Measurements from ENCODE around the gene WLS. TPM values are rescaled to one million over a fixed set of nuclear protein-coding genes. Genes with fewer than 3 reads are reported as not detected.
A peak's percentile ranks its signal among the peaks of the same experiment; 100 is the strongest.

Gene WLS
- total RNA-seq: 68.0 TPM

DNA sequence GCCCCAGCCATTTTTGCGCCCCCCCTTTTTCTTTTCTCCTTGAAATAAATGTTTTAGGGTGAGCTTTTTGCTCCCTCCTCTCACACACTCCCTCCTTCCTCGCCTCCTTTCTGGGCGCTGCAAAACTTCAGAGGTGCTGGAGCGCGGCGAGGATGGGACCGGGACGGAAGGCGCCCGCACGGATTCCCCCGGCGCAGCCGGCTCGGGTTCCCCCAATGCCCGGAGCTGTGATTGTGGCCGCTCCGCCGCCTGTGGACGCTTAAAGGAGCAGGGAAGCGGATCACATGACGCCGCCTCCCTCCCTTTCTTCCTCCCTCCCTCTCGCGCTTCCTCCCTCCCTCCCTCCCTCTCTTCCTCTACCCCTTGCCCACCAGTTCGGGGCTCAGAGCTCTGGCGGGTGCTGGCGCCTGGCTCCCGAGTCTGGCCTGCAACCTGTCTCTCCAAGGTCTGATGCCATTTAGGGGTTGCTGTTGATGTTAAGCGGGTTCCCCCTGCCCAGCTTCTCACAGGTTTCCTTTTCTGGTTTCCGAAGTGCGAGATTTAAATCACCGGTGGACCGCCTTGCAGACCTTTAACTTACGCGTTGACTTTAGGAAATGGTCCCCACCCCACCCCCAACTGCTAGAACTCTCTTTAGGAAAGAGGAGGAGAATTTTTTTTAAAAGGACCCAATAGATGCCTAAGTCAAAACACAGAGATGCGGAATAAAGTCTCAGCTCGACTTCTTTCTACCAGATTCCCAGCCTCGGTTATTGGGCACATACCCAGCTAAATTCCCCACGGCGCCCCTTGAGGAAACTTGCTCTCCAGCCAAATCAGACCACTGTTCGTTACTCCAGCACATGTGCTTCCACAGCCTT is at the start of gene WLS:
TSS of gene WLS (minus strand) at position 235 of the 860 bp plus-strand sequence. CDS start at position 11, 224 bp downstream.
- TF ChIP-seq POLR2A (IDR thresholded peaks at IDR 0.05) (peak in 1 of 2 donors; percentile 81), POLR2AphosphoS5 (IDR thresholded peaks at IDR 0.05; ENCODE audit: insufficient read depth in 1 of 2, low read depth in 1 of 2) (peak; percentile 64 to 92)
- TF ChIP-seq, protein P1, sequence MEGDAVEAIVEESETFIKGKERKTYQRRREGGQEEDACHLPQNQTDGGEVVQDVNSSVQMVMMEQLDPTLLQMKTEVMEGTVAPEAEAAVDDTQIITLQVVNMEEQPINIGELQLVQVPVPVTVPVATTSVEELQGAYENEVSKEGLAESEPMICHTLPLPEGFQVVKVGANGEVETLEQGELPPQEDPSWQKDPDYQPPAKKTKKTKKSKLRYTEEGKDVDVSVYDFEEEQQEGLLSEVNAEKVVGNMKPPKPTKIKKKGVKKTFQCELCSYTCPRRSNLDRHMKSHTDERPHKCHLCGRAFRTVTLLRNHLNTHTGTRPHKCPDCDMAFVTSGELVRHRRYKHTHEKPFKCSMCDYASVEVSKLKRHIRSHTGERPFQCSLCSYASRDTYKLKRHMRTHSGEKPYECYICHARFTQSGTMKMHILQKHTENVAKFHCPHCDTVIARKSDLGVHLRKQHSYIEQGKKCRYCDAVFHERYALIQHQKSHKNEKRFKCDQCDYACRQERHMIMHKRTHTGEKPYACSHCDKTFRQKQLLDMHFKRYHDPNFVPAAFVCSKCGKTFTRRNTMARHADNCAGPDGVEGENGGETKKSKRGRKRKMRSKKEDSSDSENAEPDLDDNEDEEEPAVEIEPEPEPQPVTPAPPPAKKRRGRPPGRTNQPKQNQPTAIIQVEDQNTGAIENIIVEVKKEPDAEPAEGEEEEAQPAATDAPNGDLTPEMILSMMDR (IDR thresholded peaks at IDR 0.05): no peak
- peaks cover 32% of the 10 kb centered on the region for H3K4me1 ChIP-seq

DNA sequence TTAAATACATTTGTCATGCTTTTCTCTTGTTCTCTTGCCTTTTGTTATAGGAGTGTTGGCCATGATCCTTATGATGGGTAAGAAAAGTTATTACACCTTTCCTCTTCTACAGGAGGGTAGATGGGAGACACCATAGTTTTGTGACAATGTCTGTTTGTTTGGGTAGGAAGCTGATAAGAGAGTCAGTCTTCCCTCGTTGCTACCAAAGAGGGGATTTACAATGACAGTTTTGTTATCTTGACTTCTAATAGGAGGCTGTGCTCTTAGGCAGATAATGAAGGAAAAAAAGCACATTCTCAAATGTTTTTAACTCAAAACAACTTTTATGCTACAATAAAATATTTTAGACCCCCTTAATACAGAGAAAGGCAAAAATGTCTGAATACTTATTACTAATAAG is 48.0 kb upstream of the WLS start:
- intact Hi-C loops (cut with DNase I): no loop called here
- H3K4me1 ChIP-seq: no peaks in the 10 kb centered on the region
- no peaks in the 10 kb centered on the region for H3K27me3 ChIP-seq
- DNase-seq (ENCODE audit: extremely low spot score in 2 of 2): no peak
- TF ChIP-seq POLR2AphosphoS5 (IDR thresholded peaks at IDR 0.05; ENCODE audit: insufficient read depth in 1 of 2, low read depth in 1 of 2) (no peak), POLR2A (IDR thresholded peaks at IDR 0.05) (no peak)
- TF ChIP-seq, protein P1 (IDR thresholded peaks at IDR 0.05): no peak
- H3K4me3 ChIP-seq: no peak overlapping the region
- H3K9me3 ChIP-seq: no peaks in the 10 kb centered on the region
- no peak overlapping the region for H3K27ac ChIP-seq
- no peaks in the 10 kb centered on the region for H3K36me3 ChIP-seq

More for the DNA sequence above, at the start of gene WLS:
- Histone ChIP-seq H3K27me3 (no peaks in the 10 kb centered on the region), H3K27ac (peak within 1 kb of the TSS; percentile 88), H3K36me3 (no peaks in the 10 kb centered on the region), H3K4me3 (peak within 1 kb of the TSS; percentile 73 to 87), H3K9me3 (no peaks in the 10 kb centered on the region)
- DNase-seq (ENCODE audit: extremely low spot score in 2 of 2): peak in 1 of 2 donors; percentile 93
- intact Hi-C loops (cut with DNase I): loop anchor here (10.0 kb wide), 1 partner anchor 112 kb away; no protein-coding TSS in a partner anchor

- no peaks in the 10 kb centered on the region for H3K36me3 ChIP-seq
- no peaks in the 10 kb centered on the region for H3K27me3 ChIP-seq
- H3K9me3 ChIP-seq: no peaks in the 10 kb centered on the region
- H3K4me3 ChIP-seq: no peak overlapping the region
- H3K27ac ChIP-seq: no peak overlapping the region
- TF ChIP-seq POLR2AphosphoS5 (IDR thresholded peaks at IDR 0.05; ENCODE audit: insufficient read depth in 1 of 2, low read depth in 1 of 2) (no peak), POLR2A (IDR thresholded peaks at IDR 0.05) (no peak)
- TF ChIP-seq, protein P1 (IDR thresholded peaks at IDR 0.05): no peak
- intact Hi-C loops (cut with DNase I): loop anchor here (5.0 kb wide), 1 partner anchor 987 kb away; no protein-coding TSS in a partner anchor
- H3K4me1 ChIP-seq: no peaks in the 10 kb centered on the region
- no peak for DNase-seq (ENCODE audit: extremely low spot score in 2 of 2)
Observed at GRCh38 chr1:68279846-68280245, 47.5 kb upstream of the WLS start.

DNA sequence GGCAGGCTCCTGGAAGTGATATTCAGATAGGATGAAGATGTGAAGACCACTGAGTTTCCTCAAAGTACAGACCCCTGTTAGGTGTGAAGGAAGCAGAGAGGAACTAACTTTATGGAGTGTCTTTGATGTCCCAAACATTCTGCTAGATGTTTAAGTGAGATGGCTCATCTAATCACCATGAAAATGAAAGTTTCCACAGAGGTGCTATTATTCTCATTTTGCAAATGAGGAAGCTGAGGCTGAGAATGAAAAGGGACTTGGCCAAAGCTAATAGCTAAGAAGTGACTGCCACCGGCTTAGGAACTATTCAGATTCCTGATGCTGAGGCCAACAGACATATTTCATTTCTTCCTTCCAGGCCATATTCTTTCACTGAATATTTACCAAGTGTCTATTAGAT is 45.9 kb upstream of the WLS start:
- Histone ChIP-seq H3K27ac (no peak overlapping the region), H3K4me1 (no peaks in the 10 kb centered on the region), H3K36me3 (no peaks in the 10 kb centered on the region), H3K9me3 (no peaks in the 10 kb centered on the region), H3K27me3 (no peaks in the 10 kb centered on the region), H3K4me3 (no peak overlapping the region)
- no peak for DNase-seq (ENCODE audit: extremely low spot score in 2 of 2)
- intact Hi-C loops (cut with DNase I): loop anchor here (5.0 kb wide), 1 partner anchor 989 kb away; no protein-coding TSS in a partner anchor
- TF ChIP-seq, protein P1 (IDR thresholded peaks at IDR 0.05): no peak
- TF ChIP-seq POLR2AphosphoS5 (IDR thresholded peaks at IDR 0.05; ENCODE audit: insufficient read depth in 1 of 2, low read depth in 1 of 2): no peak
- no peak for TF ChIP-seq POLR2A (IDR thresholded peaks at IDR 0.05)

DNA sequence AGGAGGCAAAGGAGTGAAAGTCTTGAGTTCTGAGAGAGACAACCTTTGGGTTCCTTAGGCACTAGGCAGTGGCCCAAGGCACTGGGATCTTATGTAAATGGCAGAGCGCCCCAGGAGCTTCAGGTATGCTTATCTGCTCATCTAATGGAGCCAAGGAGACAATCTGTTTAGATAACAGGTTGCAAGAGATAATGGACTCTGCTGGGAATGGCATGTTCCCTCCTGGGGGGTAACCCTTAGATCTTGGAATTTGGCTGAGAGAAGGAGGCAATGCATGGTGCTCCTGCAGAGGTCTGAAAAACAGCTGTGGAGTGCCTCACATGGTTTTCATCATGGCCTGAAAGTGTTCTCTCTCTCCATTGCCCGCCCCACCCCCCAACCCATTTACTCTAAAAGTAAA is 44.1 kb upstream of the WLS start:
- Histone ChIP-seq H3K4me3 (no peak overlapping the region), H3K27ac (no peak overlapping the region), H3K36me3 (no peaks in the 10 kb centered on the region), H3K27me3 (no peaks in the 10 kb centered on the region), H3K4me1 (no peaks in the 10 kb centered on the region), H3K9me3 (no peaks in the 10 kb centered on the region)
- DNase-seq (ENCODE audit: extremely low spot score in 2 of 2): no peak
- intact Hi-C loops (cut with DNase I): loop anchor here (5.0 kb wide), 1 partner anchor 991 kb away; no protein-coding TSS in a partner anchor
- TF ChIP-seq POLR2AphosphoS5 (IDR thresholded peaks at IDR 0.05; ENCODE audit: insufficient read depth in 1 of 2, low read depth in 1 of 2) (no peak), POLR2A (IDR thresholded peaks at IDR 0.05) (no peak)
- TF ChIP-seq, protein P1 (IDR thresholded peaks at IDR 0.05): no peak

Measured in vagina (tissue), 2 donors.